SK-N-SH (cell line): Measurements from ENCODE around the gene XPR1.
"Not testable (repeated sequence)": the region's sequence is repeated elsewhere in the genome, so short reads cannot be mapped to it uniquely, and the experiment has no call there.

Source experiments
- CTCF ChIP-seq: fragments of 200-600 bp; sonication (generic); IDR thresholded peaks from 2 replicates; pipeline ENCODE4 v1.6.1; 2017; ENCODE audit warnings: antibody characterized with exemption, mild to moderate bottlenecking, moderate library complexity
- NRF1 ChIP-seq: IDR thresholded peaks from 2 replicates; pipeline ENCODE4 v1.6.1; 2012; ENCODE audit warnings: low read depth, mild to moderate bottlenecking, low read length
- SIN3A ChIP-seq: IDR thresholded peaks from 2 replicates; pipeline ENCODE4 v1.6.1; 2012; ENCODE audit warnings: low read depth, mild to moderate bottlenecking, low read length, moderate library complexity, borderline replicate concordance

GRCh38 chr1:180683117-180683516 lies 51.3 kb downstream of the XPR1 start:
- not testable (repeated sequence) for TF ChIP-seq CTCF, NRF1, SIN3A
